ENCODE data around the gene DCP1B. TPM values are rescaled to one million over a fixed set of nuclear protein-coding genes. Genes with fewer than 3 reads are reported as not detected.

The DCP1B gene
- total and polyA plus RNA-seq, 2 donors (not counting 3 experiments of a cell fraction or from before 2014, with no cell fraction given): 11.2 to 19.8 TPM

GRCh38 chr12:2034633-2035430 is 30.6 kb upstream of the DCP1B start:
- ChIA-PET POLR2A (no interaction called here), CTCF (interaction anchor here (0.7 to 2.2 kb wide), 7 partner anchors 8 to 240 kb away, joined by 3 to 9 read pairs (median 4); partner anchors contain the start of gene DCP1B)
- no peak overlapping the region for H3K27ac ChIP-seq (ENCODE audit: insufficient read depth, low read depth, low read length)
- DNase-seq (ENCODE audit: low read depth, low spot score) (peak; percentile 69), FAIRE-seq (peak; percentile 82)
- dilution Hi-C loops (cut with MboI; ENCODE audit: extremely low pct_ligation_motif_present, low sequenced_read_pairs) (no loop called here), intact Hi-C loops (cut with micrococcal nuclease) (loop anchor here (1.0 to 5.0 kb wide), 6 partner anchors 31 to 548 kb away; partner anchors contain the start of gene DCP1B)
- H3K36me3 ChIP-seq (ENCODE audit: control insufficient read depth in 2 of 2, extremely low read depth in 1 of 2, insufficient read depth in 2 of 2, low read length in 2 of 2): no peaks in the 10 kb centered on the region
- no peaks in the 10 kb centered on the region for H3K79me2 ChIP-seq (ENCODE audit: control insufficient read depth, insufficient read depth, low read length)
- peak overlapping the region; percentile 61 for H3K4me2 ChIP-seq (ENCODE audit: insufficient read depth, low read length)
- no peaks in the 10 kb centered on the region for H3K9me3 ChIP-seq (replicated peaks; ENCODE audit: control insufficient read depth, insufficient read depth, low read length)
- no TSS peak for BruUV-seq (replicated peaks)
- H3K9ac ChIP-seq (replicated peaks; ENCODE audit: extremely low read depth, insufficient read depth, low read length): no peak overlapping the region
- peaks cover 12 to 24% of the 10 kb centered on the region in 2 experiments for H3K27me3 ChIP-seq (ENCODE audit: control insufficient read depth in 2 of 2, insufficient read depth in 2 of 2, low read length in 2 of 2)
- peak overlapping the region; percentile 72 for H2AFZ ChIP-seq (ENCODE audit: low read depth, low read length)
- peaks cover 2% of the 10 kb centered on the region for H3K4me1 ChIP-seq (ENCODE audit: control insufficient read depth, extremely low read depth, insufficient read depth, low read length)
- no peak for TF ChIP-seq POLR2A (IDR thresholded peaks at IDR 0.05; ENCODE audit: low read depth, low read length)
- TF ChIP-seq, protein P1, sequence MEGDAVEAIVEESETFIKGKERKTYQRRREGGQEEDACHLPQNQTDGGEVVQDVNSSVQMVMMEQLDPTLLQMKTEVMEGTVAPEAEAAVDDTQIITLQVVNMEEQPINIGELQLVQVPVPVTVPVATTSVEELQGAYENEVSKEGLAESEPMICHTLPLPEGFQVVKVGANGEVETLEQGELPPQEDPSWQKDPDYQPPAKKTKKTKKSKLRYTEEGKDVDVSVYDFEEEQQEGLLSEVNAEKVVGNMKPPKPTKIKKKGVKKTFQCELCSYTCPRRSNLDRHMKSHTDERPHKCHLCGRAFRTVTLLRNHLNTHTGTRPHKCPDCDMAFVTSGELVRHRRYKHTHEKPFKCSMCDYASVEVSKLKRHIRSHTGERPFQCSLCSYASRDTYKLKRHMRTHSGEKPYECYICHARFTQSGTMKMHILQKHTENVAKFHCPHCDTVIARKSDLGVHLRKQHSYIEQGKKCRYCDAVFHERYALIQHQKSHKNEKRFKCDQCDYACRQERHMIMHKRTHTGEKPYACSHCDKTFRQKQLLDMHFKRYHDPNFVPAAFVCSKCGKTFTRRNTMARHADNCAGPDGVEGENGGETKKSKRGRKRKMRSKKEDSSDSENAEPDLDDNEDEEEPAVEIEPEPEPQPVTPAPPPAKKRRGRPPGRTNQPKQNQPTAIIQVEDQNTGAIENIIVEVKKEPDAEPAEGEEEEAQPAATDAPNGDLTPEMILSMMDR (IDR thresholded peaks at IDR 0.05; ENCODE audit: extremely low read depth in 1 of 2, insufficient read depth in 1 of 2, low read depth in 1 of 2, low read length in 2 of 2): peak; percentile 90 to 94
- TF ChIP-seq MAX (IDR thresholded peaks at IDR 0.05; ENCODE audit: insufficient read depth, insufficient read length): peak; percentile 15
- no peak overlapping the region for H3K4me3 ChIP-seq (replicated peaks in 1 of 3; ENCODE audit: insufficient read depth in 1 of 3, low read depth in 1 of 3, low read length in 3 of 3)
- no peaks in the 10 kb centered on the region for H4K20me1 ChIP-seq (replicated peaks; ENCODE audit: control insufficient read depth, extremely low read depth, insufficient read depth, low read length)
- no peaks in the 10 kb centered on the region for H3K9me1 ChIP-seq (replicated peaks; ENCODE audit: control insufficient read depth, extremely low read depth, insufficient read depth, low read length)

GRCh38 chr12:2032506-2032905 is 28.2 kb upstream of the DCP1B start:
- Histone ChIP-seq H3K36me3 (ENCODE audit: control insufficient read depth in 2 of 2, extremely low read depth in 1 of 2, insufficient read depth in 2 of 2, low read length in 2 of 2) (no peaks in the 10 kb centered on the region), H3K4me1 (ENCODE audit: control insufficient read depth, extremely low read depth, insufficient read depth, low read length) (peaks cover 2% of the 10 kb centered on the region), H2AFZ (ENCODE audit: low read depth, low read length) (no peak overlapping the region), H3K4me2 (ENCODE audit: insufficient read depth, low read length) (no peak overlapping the region), H3K27me3 (ENCODE audit: control insufficient read depth in 2 of 2, insufficient read depth in 2 of 2, low read length in 2 of 2) (peaks cover 18 to 25% of the 10 kb centered on the region in 2 experiments), H3K79me2 (ENCODE audit: control insufficient read depth, insufficient read depth, low read length) (no peaks in the 10 kb centered on the region), H3K4me3 (replicated peaks in 1 of 3; ENCODE audit: insufficient read depth in 1 of 3, low read depth in 1 of 3, low read length in 3 of 3) (no peak overlapping the region), H3K9me3 (replicated peaks; ENCODE audit: control insufficient read depth, insufficient read depth, low read length) (no peaks in the 10 kb centered on the region), H3K27ac (ENCODE audit: insufficient read depth, low read depth, low read length) (no peak overlapping the region), H4K20me1 (replicated peaks; ENCODE audit: control insufficient read depth, extremely low read depth, insufficient read depth, low read length) (no peaks in the 10 kb centered on the region), H3K9ac (replicated peaks; ENCODE audit: extremely low read depth, insufficient read depth, low read length) (no peak overlapping the region), H3K9me1 (replicated peaks; ENCODE audit: control insufficient read depth, extremely low read depth, insufficient read depth, low read length) (no peaks in the 10 kb centered on the region)
- FAIRE-seq (no peak), DNase-seq (ENCODE audit: low read depth, low spot score) (no peak)
- TF ChIP-seq EZH2 (IDR thresholded peaks at IDR 0.05; ENCODE audit: borderline replicate concordance, low read depth, low read length, severe bottlenecking): no peak
- TF ChIP-seq, protein P1 (IDR thresholded peaks at IDR 0.05; ENCODE audit: extremely low read depth in 1 of 2, insufficient read depth in 1 of 2, low read depth in 1 of 2, low read length in 2 of 2): no peak
- intact Hi-C loops (cut with micrococcal nuclease) (loop anchor here (5.0 kb wide), 1 partner anchor 380 kb away; no protein-coding TSS in a partner anchor), dilution Hi-C loops (cut with MboI; ENCODE audit: extremely low pct_ligation_motif_present, low sequenced_read_pairs) (no loop called here)
- no TSS peak for BruUV-seq (replicated peaks)
- ChIA-PET POLR2A (no interaction called here), CTCF (interaction anchor here (1.1 kb wide), 1 partner anchor 9 kb away, joined by 3 read pairs; no protein-coding TSS in a partner anchor)

Measured in endothelial cell of umbilical vein (primary cell).